Activated naive CD8-positive, alpha-beta T cell treated with anti-CD3 and anti-CD28 coated beads for 36 hours (primary cell): ENCODE measurements around the gene CBX2. TPM values are rescaled to one million over a fixed set of nuclear protein-coding genes. Genes with fewer than 3 reads are reported as not detected.

Experiments used
- DNase-seq: peaks from one replicate; pipeline ENCODE4 v3.0.0; 2021
- H3K27ac Mint-ChIP-seq: one replicate; pipeline ENCODE4 v1.8.0; 2022; ENCODE audit warnings: mild to moderate bottlenecking, moderate library complexity, mixed read lengths
- H3K27me3 Mint-ChIP-seq: one replicate; pipeline ENCODE4 v1.8.0; 2022; ENCODE audit warnings: mild to moderate bottlenecking, mixed read lengths
- H3K36me3 Mint-ChIP-seq: one replicate; pipeline ENCODE4 v1.8.0; 2021; ENCODE audit warnings: mild to moderate bottlenecking, mixed read lengths
- H3K4me1 Mint-ChIP-seq: one replicate; pipeline ENCODE4 v1.8.0; 2021; ENCODE audit warnings: mixed read lengths
- H3K4me3 Mint-ChIP-seq: one replicate; pipeline ENCODE4 v1.8.0; 2022; ENCODE audit warnings: mild to moderate bottlenecking, moderate library complexity, mixed read lengths
- H3K9me3 Mint-ChIP-seq: one replicate; pipeline ENCODE4 v1.8.0; 2022; ENCODE audit warnings: mixed read lengths
- total RNA-seq, 2 experiments: library from RNA; stranded (reverse); gene quantifications; one replicate each; pipeline ENCODE4 v1.2.3, GENCODE V29; 2021

CBX2 gene
- total RNA-seq, 2 experiments from 2014 or later, result 5.2 to 5.4 TPM

DNA sequence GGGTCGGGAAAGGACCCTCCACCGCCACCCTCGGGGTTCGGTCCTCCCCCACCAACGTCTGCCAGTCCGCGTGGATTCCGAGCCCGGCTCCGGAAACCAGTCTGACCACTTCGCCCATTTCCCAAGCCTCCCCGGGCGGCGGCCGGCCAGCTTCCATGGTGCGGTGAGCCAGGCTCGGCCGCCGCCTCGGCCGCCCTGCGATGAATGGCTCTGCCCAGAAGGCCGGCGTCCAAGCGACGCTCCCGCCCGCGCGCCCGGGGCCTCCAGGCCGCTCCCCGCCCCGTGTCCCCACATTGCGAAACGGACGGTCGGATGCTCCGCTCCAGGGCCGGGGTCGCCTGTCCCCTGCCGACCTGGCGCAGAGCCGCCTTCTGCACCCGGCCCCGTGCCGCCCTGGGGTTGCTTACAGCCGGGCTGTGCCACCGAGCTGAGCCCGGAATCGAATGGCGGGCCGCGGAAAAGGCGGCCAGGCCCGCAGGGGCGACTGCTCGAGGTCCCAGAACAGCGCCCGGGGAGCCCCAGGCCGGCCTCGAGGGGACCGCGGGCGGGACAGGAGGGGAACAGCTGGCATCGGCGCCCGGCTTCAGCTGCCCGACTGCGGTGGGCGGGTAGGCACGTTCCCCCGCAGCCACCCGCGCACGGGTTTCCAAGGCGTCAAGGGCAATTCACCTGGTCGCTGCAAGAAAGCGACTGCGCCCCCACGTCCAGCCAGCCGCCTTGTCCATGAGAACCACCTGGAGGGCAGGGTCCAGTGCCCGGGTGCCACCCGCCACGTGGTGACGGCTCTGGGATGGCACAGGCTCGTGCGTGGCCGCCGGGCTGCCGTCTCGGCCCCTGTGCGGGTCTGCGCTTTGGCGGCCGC, 37.3 kb downstream of the CBX2 start:
- no peaks in the 10 kb centered on the region for H3K9me3 Mint-ChIP-seq
- peaks cover 70% of the 10 kb centered on the region for H3K27me3 Mint-ChIP-seq
- H3K4me3 Mint-ChIP-seq, result no peak overlapping the region
- H3K4me1 Mint-ChIP-seq, result peaks cover 17% of the 10 kb centered on the region
- DNase-seq, result no peak
- no peaks in the 10 kb centered on the region for H3K36me3 Mint-ChIP-seq
- H3K27ac Mint-ChIP-seq, result no peak overlapping the region

GRCh38 chr17:79815836-79816461, 38.0 kb downstream of the CBX2 start:
- no peaks in the 10 kb centered on the region for H3K9me3 Mint-ChIP-seq
- H3K36me3 Mint-ChIP-seq, result no peaks in the 10 kb centered on the region
- peaks cover 12% of the 10 kb centered on the region for H3K4me1 Mint-ChIP-seq
- H3K27me3 Mint-ChIP-seq, result peaks cover 66% of the 10 kb centered on the region
- H3K27ac Mint-ChIP-seq, result no peak overlapping the region
- H3K4me3 Mint-ChIP-seq, result no peak overlapping the region
- DNase-seq, result no peak

DNA sequence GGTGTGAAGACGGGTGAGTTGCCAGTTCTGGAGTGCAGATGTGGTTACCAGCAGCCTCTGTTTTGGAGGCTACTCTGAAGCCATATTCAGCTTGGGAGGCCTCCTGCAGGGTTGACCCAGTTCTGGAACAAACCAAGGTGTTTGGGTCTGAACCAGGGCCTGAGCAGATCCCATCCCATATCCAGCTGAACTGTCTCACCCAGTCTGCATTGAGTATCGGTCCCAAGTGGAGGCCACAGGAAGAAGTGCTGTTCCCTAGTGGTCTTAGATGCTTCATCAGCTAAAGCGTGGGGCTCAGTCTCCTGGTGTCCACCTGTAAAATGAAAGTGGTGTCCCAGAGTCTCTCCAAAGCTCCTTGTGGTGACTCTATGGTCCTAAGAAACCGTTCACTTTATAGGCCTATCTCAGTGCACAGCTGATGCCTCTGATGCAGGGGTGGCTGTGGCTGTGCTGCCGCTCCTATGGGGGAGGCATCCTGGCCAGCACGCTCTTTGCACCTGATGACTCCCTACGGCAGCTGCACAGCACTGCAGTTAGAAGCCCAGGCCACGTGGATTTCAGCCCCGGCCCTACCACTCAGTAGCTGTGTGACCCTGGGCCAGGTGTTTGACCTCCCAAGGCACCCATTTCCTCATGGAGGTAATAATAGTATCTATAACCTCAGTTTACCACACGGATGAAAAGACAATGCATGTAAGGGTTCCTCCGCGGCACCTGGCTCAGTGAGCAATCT, 40.2 kb downstream of the CBX2 start:
- H3K4me1 Mint-ChIP-seq, result peaks cover 5% of the 10 kb centered on the region
- H3K36me3 Mint-ChIP-seq, result no peaks in the 10 kb centered on the region
- no peak overlapping the region for H3K4me3 Mint-ChIP-seq
- no peak overlapping the region for H3K27ac Mint-ChIP-seq
- H3K9me3 Mint-ChIP-seq, result no peaks in the 10 kb centered on the region
- no peak for DNase-seq
- peaks cover 63% of the 10 kb centered on the region for H3K27me3 Mint-ChIP-seq

GRCh38 chr17:79819085-79819484, 41.1 kb downstream of the CBX2 start:
- H3K4me3 Mint-ChIP-seq, result no peak overlapping the region
- peaks cover 59% of the 10 kb centered on the region for H3K27me3 Mint-ChIP-seq
- H3K36me3 Mint-ChIP-seq, result no peaks in the 10 kb centered on the region
- H3K27ac Mint-ChIP-seq, result no peak overlapping the region
- H3K9me3 Mint-ChIP-seq, result no peaks in the 10 kb centered on the region
- no peak for DNase-seq
- H3K4me1 Mint-ChIP-seq, result peaks cover 5% of the 10 kb centered on the region

GRCh38 chr17:79819534-79820276, 41.8 kb downstream of the CBX2 start:
- no peaks in the 10 kb centered on the region for H3K36me3 Mint-ChIP-seq
- no peaks in the 10 kb centered on the region for H3K4me1 Mint-ChIP-seq
- no peaks in the 10 kb centered on the region for H3K9me3 Mint-ChIP-seq
- peaks cover 57% of the 10 kb centered on the region for H3K27me3 Mint-ChIP-seq
- H3K4me3 Mint-ChIP-seq, result no peak overlapping the region
- H3K27ac Mint-ChIP-seq, result no peak overlapping the region
- DNase-seq, result no peak

- H3K9me3 Mint-ChIP-seq, result no peaks in the 10 kb centered on the region
- H3K4me1 Mint-ChIP-seq, result no peaks in the 10 kb centered on the region
- H3K36me3 Mint-ChIP-seq, result no peaks in the 10 kb centered on the region
- H3K27ac Mint-ChIP-seq, result no peak overlapping the region
- H3K27me3 Mint-ChIP-seq, result peaks cover 60% of the 10 kb centered on the region
- no peak overlapping the region for H3K4me3 Mint-ChIP-seq
- no peak for DNase-seq
These were observed 43.0 kb downstream of the CBX2 start for GRCh38 chr17:79820959-79821330.

DNA sequence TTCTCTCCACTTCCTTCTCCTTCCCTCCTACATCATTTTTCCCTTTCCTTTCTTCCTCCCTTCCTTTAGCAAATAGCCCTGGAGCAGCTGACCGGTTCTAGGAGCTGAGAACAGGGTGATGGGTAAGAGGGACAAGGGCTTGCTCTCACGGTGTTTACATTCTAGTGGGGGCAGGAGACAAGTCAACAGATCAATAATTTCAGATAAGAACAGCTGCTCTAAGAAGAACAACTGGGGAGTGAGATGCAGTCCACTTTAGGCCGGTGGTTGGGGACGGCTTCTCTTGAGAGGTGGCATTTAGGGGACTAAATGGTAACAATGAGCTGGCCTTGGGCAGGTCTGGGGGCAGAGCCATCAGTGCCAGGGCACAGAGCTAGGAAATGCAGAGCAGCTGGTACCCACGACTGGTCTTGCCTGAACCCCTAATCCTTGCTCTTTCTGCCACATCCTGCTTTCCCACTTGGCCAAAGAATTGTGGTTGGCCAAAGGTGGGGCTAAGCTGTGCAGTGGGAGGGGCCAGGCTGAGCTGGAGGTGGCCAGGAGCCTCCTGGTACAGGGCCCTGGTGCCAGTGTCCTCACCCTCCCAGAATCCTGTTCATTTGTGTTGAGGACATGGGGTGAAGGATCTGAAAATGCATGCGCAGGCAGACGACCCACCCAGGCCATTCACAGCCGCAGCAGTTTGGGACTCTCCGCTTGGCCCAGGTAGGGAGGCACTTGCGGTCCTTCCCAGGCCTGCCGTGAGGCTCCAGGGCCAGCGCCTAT, 43.6 kb downstream of the CBX2 start:
- Mint-ChIP-seq H3K4me1 (peaks cover 2% of the 10 kb centered on the region), H3K27ac (no peak overlapping the region), H3K36me3 (no peaks in the 10 kb centered on the region), H3K9me3 (no peaks in the 10 kb centered on the region), H3K27me3 (peaks cover 56% of the 10 kb centered on the region), H3K4me3 (no peak overlapping the region)
- DNase-seq, result no peak

DNA sequence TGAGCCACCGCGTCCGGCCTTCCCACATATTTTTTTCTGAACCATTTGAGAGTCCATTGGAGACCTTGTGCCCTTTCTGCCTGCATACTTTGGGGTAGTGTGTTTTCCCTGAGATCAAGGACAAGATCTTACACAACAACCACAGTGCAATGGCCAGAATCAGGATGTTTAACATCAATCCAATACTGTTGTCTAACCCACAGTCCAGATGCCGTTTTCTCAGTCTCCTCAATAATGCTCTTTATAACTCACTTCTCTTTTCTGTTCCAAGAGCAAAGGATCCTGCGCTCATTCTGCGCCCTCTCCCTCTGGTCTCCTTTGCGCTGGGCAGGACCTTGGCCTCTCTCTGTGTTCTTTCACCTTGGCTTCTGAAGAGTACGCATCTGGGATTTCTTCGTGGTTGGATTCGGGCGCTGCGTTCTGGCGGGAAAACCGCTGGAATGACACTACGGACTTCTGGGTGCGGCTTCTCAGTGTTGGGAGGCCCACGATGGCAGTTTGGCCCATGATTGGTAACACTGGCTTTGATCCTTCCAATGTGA, 44.7 kb downstream of the CBX2 start:
- H3K36me3 Mint-ChIP-seq, result no peaks in the 10 kb centered on the region
- no peak overlapping the region for H3K27ac Mint-ChIP-seq
- H3K27me3 Mint-ChIP-seq, result peaks cover 49% of the 10 kb centered on the region
- H3K4me1 Mint-ChIP-seq, result peaks cover 5% of the 10 kb centered on the region
- H3K4me3 Mint-ChIP-seq, result no peak overlapping the region
- no peak for DNase-seq
- H3K9me3 Mint-ChIP-seq, result no peaks in the 10 kb centered on the region

DNA sequence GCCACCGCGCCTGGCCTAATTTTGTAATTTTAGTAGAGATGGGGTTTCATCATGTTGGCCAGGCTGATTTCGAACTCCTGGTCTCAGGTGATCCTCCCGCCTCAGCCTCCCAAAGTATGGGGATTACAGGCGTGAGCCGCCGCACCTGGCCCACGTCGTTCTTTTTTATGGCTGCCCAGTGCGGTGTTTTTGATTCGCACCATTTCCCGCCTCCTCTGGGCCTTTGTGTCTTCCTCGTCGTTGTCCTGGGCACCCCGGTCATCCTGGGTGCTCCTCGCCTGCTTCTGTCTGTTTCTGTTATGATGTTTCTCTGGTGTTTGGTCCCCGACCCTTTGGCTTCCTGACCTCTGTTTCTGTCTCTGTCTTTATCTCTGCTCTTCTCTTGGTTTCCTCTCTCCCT, 46.3 kb downstream of the CBX2 start:
- no peak overlapping the region for H3K4me3 Mint-ChIP-seq

DNA sequence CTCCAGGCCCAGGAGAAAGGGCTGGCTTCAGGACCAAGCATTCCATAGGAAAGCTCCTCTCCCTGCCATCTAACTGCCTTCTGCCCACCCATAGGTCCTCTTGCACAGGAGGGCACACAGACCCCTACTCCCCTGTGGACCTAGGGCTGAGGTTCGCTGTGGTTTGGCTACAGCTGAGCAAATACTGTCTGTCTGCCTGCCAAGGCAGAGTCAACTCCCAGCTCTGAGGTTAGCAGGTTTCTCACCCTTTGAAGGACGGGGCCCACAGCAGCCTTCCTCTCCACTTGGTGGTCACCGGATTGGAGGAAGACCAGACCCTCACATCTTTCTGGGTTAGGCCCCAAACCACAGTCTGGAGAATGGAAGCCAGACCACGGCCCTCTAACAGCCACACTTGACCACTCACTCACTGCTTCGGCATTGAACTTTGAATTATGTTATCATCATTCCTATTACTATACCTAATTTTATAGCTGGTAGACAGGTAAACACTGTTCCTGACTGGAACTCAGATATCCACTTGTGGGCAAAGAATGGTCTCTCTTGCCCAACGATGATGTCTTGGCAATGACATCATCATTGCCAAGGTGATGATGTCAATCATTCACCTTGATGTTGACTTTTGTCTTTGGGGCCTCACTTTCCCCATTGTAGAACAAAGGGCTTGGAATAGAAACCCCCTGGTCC, 47.1 kb downstream of the CBX2 start:
- Mint-ChIP-seq H3K27me3 (peaks cover 30% of the 10 kb centered on the region), H3K4me1 (peaks cover 5% of the 10 kb centered on the region), H3K36me3 (no peaks in the 10 kb centered on the region), H3K9me3 (no peaks in the 10 kb centered on the region), H3K4me3 (no peak overlapping the region), H3K27ac (no peak overlapping the region)
- DNase-seq, result no peak

More for the DNA sequence above, 46.3 kb downstream of the CBX2 start:
- no peaks in the 10 kb centered on the region for H3K9me3 Mint-ChIP-seq
- H3K36me3 Mint-ChIP-seq, result no peaks in the 10 kb centered on the region
- H3K27ac Mint-ChIP-seq, result no peak overlapping the region
- H3K4me1 Mint-ChIP-seq, result peaks cover 5% of the 10 kb centered on the region
- DNase-seq, result no peak
- peaks cover 36% of the 10 kb centered on the region for H3K27me3 Mint-ChIP-seq

DNA sequence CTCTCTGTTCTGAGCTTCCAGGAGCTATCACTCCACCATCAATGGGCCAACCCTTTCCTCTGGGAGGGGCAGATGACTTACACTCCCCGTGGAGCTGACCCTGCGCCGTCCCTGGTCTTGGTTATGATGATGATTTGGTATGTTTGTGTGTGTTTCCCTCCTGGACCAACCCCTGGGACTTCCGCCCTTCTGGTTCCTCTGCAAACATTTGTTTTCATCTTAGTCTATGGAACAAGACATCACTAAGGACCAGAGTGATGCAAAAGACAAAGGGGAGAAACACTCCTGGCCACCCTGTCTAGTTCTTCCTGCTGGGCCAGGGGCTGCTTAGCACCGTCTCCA, 47.6 kb downstream of the CBX2 start:
- Mint-ChIP-seq H3K9me3 (no peaks in the 10 kb centered on the region), H3K27me3 (peaks cover 24% of the 10 kb centered on the region), H3K4me1 (peaks cover 5% of the 10 kb centered on the region), H3K4me3 (no peak overlapping the region), H3K36me3 (no peaks in the 10 kb centered on the region), H3K27ac (no peak overlapping the region)
- no peak for DNase-seq

GRCh38 chr17:79826204-79826680, 48.3 kb downstream of the CBX2 start:
- Mint-ChIP-seq H3K27ac (no peak overlapping the region), H3K4me1 (peaks cover 5% of the 10 kb centered on the region), H3K36me3 (no peaks in the 10 kb centered on the region), H3K27me3 (peaks cover 23% of the 10 kb centered on the region), H3K9me3 (no peaks in the 10 kb centered on the region), H3K4me3 (no peak overlapping the region)
- DNase-seq, result no peak

GRCh38 chr17:79826841-79827578, 49.1 kb downstream of the CBX2 start:
- Mint-ChIP-seq H3K27ac (no peak overlapping the region), H3K9me3 (no peaks in the 10 kb centered on the region), H3K36me3 (no peaks in the 10 kb centered on the region), H3K4me3 (no peak overlapping the region), H3K4me1 (peaks cover 6% of the 10 kb centered on the region), H3K27me3 (peaks cover 20% of the 10 kb centered on the region)
- DNase-seq, result no peak
